ENCODE results near the gene STX5.

GRCh38 chr11:62860835-62861563 is 29.1 kb upstream of the STX5 start:
- TF ChIP-seq CTCF (IDR thresholded peaks at IDR 0.05) (no peak), POLR2A (IDR thresholded peaks at IDR 0.05) (no peak)
